ENCODE data around the gene PPP1R15B.

- TF ChIP-seq CTCF (conservative IDR thresholded peaks at IDR 0.05; ENCODE audit: low read depth, low read length), result no peak
- no peak for TF ChIP-seq EZH2 (IDR thresholded peaks at IDR 0.05; ENCODE audit: borderline replicate concordance, low read depth, low read length, poor library complexity, severe bottlenecking)
These were observed 41.4 kb downstream of the PPP1R15B start for GRCh38 chr1:204370176-204370575.

Measured in A673 (cell line).